ENCODE results near the gene ATP2A3.
"Not testable (repeated sequence)": the region's sequence is repeated elsewhere in the genome, so short reads cannot be mapped to it uniquely, and the experiment has no call there.

Gene ATP2A3

GRCh38 chr17:3964203-3965117, at the start of gene ATP2A3:
ATP2A3 (minus strand) TSS chr17:3964437; CDS start chr17:3964291, 146 bp downstream.
- peak; percentile 88 for DNase-seq

GRCh38 chr17:4010754-4011153, 46.5 kb upstream of the ATP2A3 start:
- DNase-seq: no peak

- no peak for DNase-seq
These were observed 45.0 kb upstream of the ATP2A3 start for GRCh38 chr17:4009186-4009785.

GRCh38 chr17:4008441-4009185, 44.4 kb upstream of the ATP2A3 start:
- DNase-seq: no peak

DNA sequence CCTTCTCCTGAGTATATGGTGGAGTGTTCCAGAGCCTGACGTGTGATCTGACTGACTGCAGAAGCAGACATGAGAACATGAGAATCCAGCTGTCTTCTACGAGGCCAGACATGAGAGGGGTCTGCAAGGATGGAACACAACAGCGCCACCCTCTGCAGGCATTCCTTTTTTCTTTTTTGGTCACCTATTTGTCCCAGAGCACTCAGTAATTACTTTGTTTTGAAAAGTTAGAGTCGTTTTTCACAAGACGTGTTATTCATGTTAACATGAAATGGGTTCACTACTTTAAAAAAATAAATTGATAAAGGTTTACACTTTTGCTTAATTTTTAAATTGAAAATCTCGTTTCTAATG, 43.8 kb upstream of the ATP2A3 start:
- peak; percentile 47 for DNase-seq

DNA sequence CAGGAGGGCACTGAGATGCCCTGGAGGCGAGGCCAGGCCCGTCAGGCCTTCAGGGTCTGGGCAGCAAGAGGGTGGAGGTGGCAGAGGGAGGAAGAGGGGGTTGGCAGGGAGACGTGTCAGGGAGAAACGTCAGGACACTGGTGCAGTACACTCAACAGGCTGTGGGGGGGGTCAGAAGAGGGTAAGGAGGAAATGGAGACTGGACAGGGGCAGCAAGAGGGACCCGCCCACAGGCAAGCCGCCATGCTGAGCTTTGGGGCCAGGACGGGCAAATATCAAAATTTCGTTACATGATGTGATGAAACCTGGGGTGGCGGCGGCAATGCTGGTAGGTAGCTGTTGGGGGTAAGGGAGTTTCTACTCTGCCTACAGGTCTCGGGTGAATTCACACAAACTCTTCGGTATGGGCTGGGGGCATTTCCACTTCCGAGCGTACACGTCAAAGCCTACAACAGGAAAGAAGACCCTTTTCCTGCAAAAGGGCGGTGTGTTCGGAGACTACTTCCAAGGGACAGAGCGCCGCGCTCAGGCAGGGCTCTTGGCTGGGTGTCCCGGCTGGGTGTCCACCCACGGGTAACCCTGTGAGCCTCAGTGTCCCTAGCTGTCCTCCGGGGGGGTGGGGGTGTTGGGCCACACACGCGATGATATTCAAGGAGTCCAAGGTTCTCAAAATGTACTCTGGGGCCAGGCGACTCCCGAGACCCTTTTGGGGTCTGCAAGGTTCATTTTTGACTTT, 43.3 kb upstream of the ATP2A3 start:
- DNase-seq: peak; percentile 73

- peak; percentile 96 for DNase-seq
These were observed 42.5 kb upstream of the ATP2A3 start for GRCh38 chr17:4006745-4007211.

- DNase-seq: no peak
These were observed 41.9 kb upstream of the ATP2A3 start for GRCh38 chr17:4006165-4006589.

DNA sequence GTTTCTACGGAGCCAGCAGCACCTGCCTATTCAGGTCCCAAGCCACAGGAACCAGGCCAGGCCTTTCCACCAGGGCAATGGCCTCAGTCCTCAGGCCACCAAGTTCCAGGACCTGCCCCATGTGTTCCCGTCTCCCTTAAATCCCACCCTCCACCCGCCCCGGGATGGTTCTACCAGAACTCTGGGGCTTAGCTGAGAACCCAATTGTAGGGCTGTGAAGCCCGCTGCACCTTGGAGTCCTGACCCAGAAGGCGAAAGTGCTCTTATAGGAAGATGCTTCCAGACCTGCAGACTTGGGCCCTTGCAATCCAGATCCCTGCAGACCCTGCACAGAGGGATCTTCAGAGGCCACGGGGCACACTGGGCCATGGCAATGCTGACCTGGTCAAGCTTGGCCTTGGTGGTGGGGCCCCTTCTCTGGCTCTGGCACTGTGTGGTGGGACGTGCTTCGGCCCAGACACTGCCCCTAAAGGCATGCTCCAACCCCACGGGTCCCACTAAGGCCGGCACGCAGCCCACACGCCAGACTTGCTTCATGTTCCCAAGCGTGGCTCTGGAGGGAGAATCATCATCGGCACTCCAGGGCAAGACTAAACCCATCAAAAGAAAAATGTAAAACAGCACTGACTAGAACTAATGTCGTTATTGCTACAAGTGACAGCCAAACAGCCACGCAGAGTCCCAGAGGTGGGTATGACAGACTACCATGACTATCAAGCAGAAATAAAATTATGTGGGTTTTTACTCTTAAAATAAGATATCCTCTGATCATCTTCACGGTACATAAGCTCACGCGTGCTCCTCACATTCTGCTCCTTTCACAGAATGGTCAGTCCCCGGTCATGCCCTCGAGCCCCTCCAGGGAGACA, 41.3 kb upstream of the ATP2A3 start:
- DNase-seq: no peak

- peak; percentile 82 for DNase-seq
These were observed 40.5 kb upstream of the ATP2A3 start for GRCh38 chr17:4004517-4005295.

DNA sequence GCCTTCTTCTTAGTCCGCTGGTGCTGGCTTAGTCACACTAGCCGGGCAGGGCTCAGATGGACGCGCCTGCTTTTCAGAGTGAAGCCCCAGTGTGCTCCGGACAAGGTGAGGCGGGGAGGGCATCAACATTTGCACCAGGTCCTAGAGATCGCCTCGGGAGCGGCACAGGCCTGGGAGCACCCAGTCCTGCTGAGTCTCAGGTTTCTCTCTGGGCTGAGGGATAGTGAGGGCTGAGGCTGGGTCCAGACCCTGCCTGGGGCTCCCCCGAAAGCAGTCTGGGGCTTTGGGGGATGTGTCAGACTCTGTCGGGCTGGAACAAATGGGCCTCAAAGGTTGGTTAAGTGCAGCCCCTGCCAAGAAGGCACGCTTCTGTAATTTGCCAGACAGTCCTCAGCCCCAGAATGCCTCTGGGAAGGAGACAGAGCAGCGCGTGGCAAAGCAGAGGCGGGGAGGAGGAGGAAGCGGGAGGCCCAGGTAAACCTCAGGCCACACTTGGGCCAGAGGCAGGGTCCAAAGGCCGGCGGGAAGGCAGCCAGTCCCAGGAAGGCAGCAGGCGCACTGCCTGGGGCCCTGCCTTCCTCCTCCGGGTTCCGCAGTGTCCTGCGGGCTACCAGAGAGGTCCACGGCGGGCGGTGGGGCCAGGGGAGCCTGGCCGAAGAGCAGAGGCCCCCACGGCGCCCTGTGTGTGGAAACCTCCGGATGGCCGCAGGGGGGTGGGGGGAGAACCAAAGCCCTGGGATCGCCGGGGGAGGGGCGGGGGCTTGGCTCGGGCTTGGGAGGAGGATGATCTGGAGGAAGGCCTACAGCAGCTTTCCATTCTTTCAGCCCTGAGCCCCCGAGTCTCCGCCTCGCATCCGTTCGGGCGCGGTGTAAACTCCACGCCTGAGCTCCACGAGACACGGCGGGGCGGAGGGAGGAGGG, 39.5 kb upstream of the ATP2A3 start:
- DNase-seq: peak; percentile 18

GRCh38 chr17:4003131-4003500, 38.9 kb upstream of the ATP2A3 start:
- DNase-seq: peak; percentile 38

- no peak for DNase-seq
These were observed 36.9 kb upstream of the ATP2A3 start for GRCh38 chr17:4001048-4001590.

GRCh38 chr17:3998436-3998835, 34.2 kb upstream of the ATP2A3 start:
- no peak for DNase-seq

- no peak for DNase-seq
These were observed 30.8 kb upstream of the ATP2A3 start for GRCh38 chr17:3995067-3995466.

- DNase-seq: no peak
These were observed 30.0 kb upstream of the ATP2A3 start for GRCh38 chr17:3994221-3994576.

- DNase-seq: no peak
These were observed 29.4 kb upstream of the ATP2A3 start for GRCh38 chr17:3993493-3994220.

DNA sequence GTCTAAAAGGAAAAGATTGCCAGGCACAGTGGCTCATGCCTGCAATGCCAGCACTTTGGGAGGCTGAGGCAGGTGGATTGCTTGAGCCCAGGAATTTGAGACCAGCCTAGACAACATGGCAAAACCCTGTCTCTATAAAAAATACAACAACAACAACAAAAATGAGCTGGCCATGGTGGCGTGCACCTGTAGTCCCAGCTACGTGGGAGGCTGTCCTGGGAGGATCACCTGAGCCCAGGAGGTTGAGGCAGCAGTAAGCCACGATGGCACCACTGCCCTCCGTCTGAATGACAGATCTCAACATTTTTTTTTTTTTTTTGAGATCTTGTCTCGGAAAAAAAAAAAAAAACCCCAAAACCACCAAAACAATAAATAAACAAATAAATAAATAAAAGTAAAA, 28.1 kb upstream of the ATP2A3 start:
- no peak for DNase-seq

DNA sequence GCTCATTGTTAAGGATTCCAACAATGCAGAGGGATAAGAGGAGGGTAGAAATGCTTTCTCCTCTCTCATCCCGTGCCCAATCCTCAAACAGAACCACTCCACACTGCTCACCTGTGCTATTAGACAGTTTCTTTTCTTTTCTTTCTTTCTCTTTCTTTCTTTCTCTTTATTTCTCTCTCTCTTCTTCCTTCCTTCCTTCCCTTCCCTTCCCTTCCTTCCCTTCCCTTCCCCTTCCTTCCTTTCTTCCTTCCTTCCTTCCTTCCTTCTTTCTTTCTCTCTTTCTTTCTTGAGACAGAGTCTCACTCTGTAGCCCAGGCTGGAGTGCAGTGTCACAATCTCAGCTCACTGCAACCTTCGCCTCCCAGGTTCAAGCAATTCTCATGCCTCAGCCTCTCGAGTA, 27.5 kb upstream of the ATP2A3 start:
- not testable (repeated sequence) for DNase-seq

Data from hematopoietic multipotent progenitor cell treated with erythropoietin and hydrocortisone succinate and interleukin-3 and kit ligand, for 4 days (in vitro differentiated cells).